HepG2 (cell line): ENCODE data around the gene GMEB1. TPM values are rescaled to one million over a fixed set of nuclear protein-coding genes. Genes with fewer than 3 reads are reported as not detected.
A peak's percentile ranks its signal among the peaks of the same experiment; 100 is the strongest.

ENCODE experiments used
- CC2D1A ChIP-seq: sonication (generic); formaldehyde crosslinking; IDR thresholded peaks from 2 replicates; pipeline ENCODE4 v1.8.1; 2023; ENCODE audit warnings: mild to moderate bottlenecking, missing genetic modification reagents
- EED ChIP-seq: sonication (generic); formaldehyde crosslinking; IDR thresholded peaks from 2 replicates; pipeline ENCODE4 v1.5.0; 2020; ENCODE audit warnings: mild to moderate bottlenecking, missing genetic modification reagents
- GLMP ChIP-seq: sonication (generic); formaldehyde crosslinking; IDR thresholded peaks from 2 replicates; pipeline ENCODE4 v1.9.0; 2021; ENCODE audit warnings: missing genetic modification reagents, mild to moderate bottlenecking, borderline replicate concordance
- HMGA1 ChIP-seq: sonication (generic); formaldehyde crosslinking; conservative IDR thresholded peaks from 2 replicates; pipeline ENCODE4 v1.4.0; 2020; ENCODE audit warnings: missing genetic modification reagents
- HNF4G ChIP-seq, 2 experiments: sonication (generic) in 1 of 2; formaldehyde crosslinking in 1 of 2; IDR thresholded peaks; 2 replicates each; pipeline versions ENCODE4 v1.4.0 to v1.6.1; 2011 to 2020; ENCODE audit warnings: borderline replicate concordance in 2 of 2, low read depth in 2 of 2, mild to moderate bottlenecking in 2 of 2, low read length in 1 of 2, missing genetic modification reagents in 1 of 2, moderate library complexity in 1 of 2
- HOMEZ ChIP-seq: IDR thresholded peaks from 2 replicates; pipeline ENCODE4 v1.6.1; 2016; ENCODE audit warnings: low read depth
- KDM4B ChIP-seq: sonication (generic); formaldehyde crosslinking; IDR thresholded peaks from 2 replicates; pipeline ENCODE4 v1.4.0; 2020; ENCODE audit warnings: missing genetic modification reagents
- MBD4 ChIP-seq: IDR thresholded peaks from 2 replicates; pipeline ENCODE4 v1.6.1; 2012; ENCODE audit warnings: low read length, inconsistent platforms, borderline replicate concordance
- MEF2D ChIP-seq: sonication (generic); formaldehyde crosslinking; IDR thresholded peaks from 2 replicates; pipeline ENCODE4 v1.5.1; 2020; ENCODE audit warnings: mild to moderate bottlenecking, missing genetic modification reagents
- NFATC3 ChIP-seq: sonication (generic); formaldehyde crosslinking; IDR thresholded peaks from 2 replicates; pipeline ENCODE4 v1.5.1; 2020; ENCODE audit warnings: mild to moderate bottlenecking, missing genetic modification reagents
- PLRG1 ChIP-seq: fragments of 450-650 bp; conservative IDR thresholded peaks from 2 replicates; pipeline ENCODE4 v1.6.1; 2016
- THAP11 ChIP-seq: IDR thresholded peaks from 2 replicates; pipeline ENCODE4 v1.6.1; 2016; ENCODE audit warnings: missing biosample characterization, missing genetic modification reagents
- U2AF2 ChIP-seq: fragments of 200-400 bp; formaldehyde crosslinking; IDR thresholded peaks from 2 replicates; pipeline ENCODE4 v1.6.1; 2017; ENCODE audit warnings: low read depth, mild to moderate bottlenecking, low read length
- ZNF251 ChIP-seq: sonication (generic); formaldehyde crosslinking; IDR thresholded peaks from 2 replicates; pipeline ENCODE4 v1.9.0; 2021; ENCODE audit warnings: mild to moderate bottlenecking, missing genetic modification reagents
- ZNF33A ChIP-seq: sonication (generic); formaldehyde crosslinking; IDR thresholded peaks from 2 replicates; pipeline ENCODE4 v1.5.1; 2020; ENCODE audit warnings: missing genetic modification reagents, mild to moderate bottlenecking, moderate library complexity, borderline replicate concordance
- ZNF34 ChIP-seq: sonication (generic); formaldehyde crosslinking; IDR thresholded peaks from 2 replicates; pipeline ENCODE4 v1.4.0; 2020; ENCODE audit warnings: mild to moderate bottlenecking, missing genetic modification reagents, borderline replicate concordance
- ZNF556 ChIP-seq: sonication (generic); formaldehyde crosslinking; IDR thresholded peaks from 2 replicates; pipeline ENCODE4 v1.4.0; 2020; ENCODE audit warnings: mild to moderate bottlenecking, missing genetic modification reagents, borderline replicate concordance
- ZNF597 ChIP-seq: sonication (generic); formaldehyde crosslinking; IDR thresholded peaks from 2 replicates; pipeline ENCODE4 v1.5.0; 2020; ENCODE audit warnings: missing genetic modification reagents
- ZNF598 ChIP-seq: sonication (generic); formaldehyde crosslinking; IDR thresholded peaks from 2 replicates; pipeline ENCODE4 v1.5.1; 2020; ENCODE audit warnings: mild to moderate bottlenecking, missing genetic modification reagents, borderline replicate concordance
- ZNF619 ChIP-seq: sonication (generic); formaldehyde crosslinking; IDR thresholded peaks from 2 replicates; pipeline ENCODE4 v1.4.0; 2020; ENCODE audit warnings: mild to moderate bottlenecking, missing genetic modification reagents
- ZNF674 ChIP-seq: sonication (generic); formaldehyde crosslinking; IDR thresholded peaks from 2 replicates; pipeline ENCODE4 v1.5.0; 2020; ENCODE audit warnings: low read depth, mild to moderate bottlenecking, missing genetic modification reagents
- ZNF772 ChIP-seq: sonication (generic); formaldehyde crosslinking; IDR thresholded peaks from 2 replicates; pipeline ENCODE4 v1.5.0; 2020; ENCODE audit warnings: mild to moderate bottlenecking, missing genetic modification reagents
- ZNF784 ChIP-seq: sonication (generic); formaldehyde crosslinking; IDR thresholded peaks from 2 replicates; pipeline ENCODE4 v1.5.1; 2020; ENCODE audit warnings: missing genetic modification reagents, mild to moderate bottlenecking, borderline replicate concordance
- polyA plus RNA-seq, 8 experiments: library from polyadenylated mRNA; depleted of rRNA in 3 of 8; stranded (reverse) in 7 of 8; unstranded in 1 of 8; fragments of >200 nt; fragmentation: Illumina TruSeq in 4 of 8; extraction: Trizol in 4 of 8; gene quantifications; 2 replicates each; pipeline versions ENCODE4 v1.2.1 to v1.2.3, GENCODE V29; 2011 to 2016; ENCODE audit warnings: low read depth in 4 of 8, missing spikeins in 1 of 8, mixed read lengths in 1 of 8; ENCODE audit not compliant: insufficient read depth in 1 of 8
- total RNA-seq, 5 experiments: library from RNA; depleted of rRNA; stranded (reverse); fragments of >200 nt; fragmentation: Illumina TruSeq; extraction: Trizol; gene quantifications; 2 replicates each; pipeline ENCODE4 v1.2.3, GENCODE V29; 2016; ENCODE audit warnings: low read depth in 1 of 5
- TF ChIP-seq, protein P1 (sequence below): sonication (generic); IDR thresholded peaks from 2 replicates; pipeline ENCODE4 v1.6.1; 2016; ENCODE audit warnings: low read depth, borderline replicate concordance

Gene GMEB1
- total and polyA plus RNA-seq, 2 of the 13 experiments (the other 11 are each of a cell fraction or from before 2014, with no cell fraction given): 3.0 to 6.0 TPM

DNA sequence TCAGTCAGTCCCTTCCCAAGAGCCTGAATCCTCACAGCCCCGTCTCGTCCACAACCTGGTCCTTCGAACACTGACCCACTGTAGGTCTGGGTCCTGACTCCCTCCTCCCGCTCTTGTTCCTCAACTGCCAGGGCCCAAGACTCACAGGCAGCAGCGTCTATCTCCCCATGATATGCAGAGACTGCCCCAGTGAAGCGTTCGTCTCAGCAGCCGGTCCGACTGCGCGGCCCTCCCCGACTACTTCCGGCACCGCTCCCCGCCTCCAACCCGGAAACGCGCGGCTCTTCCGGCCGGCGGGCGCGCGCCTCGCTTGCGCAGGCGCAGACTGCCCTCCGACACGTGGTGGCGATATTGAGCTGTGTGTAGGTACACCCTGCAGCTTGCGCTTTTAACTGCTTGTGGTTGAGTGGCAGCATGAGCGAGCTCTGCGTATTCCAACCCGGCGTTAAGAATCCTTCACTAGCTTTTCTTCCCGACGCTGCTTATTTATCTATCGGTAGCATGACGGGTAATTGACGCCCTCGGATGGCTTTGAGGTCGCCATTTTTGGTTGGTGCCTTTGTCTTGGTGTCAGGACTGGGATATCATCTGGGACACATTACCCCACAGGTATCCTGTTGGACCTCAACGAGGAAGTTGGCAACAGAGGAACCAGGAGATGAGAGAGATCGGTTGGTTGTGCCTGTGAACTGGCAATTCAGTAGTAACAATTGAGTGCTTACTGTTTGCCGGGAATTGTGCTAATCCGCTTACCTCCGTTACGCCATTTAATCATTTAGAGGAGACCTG lies 25.5 kb upstream of the GMEB1 start, which contains the start of gene TAF12 (continued):
- TF ChIP-seq HNF4G (IDR thresholded peaks at IDR 0.05; ENCODE audit: borderline replicate concordance, low read depth, low read length): peak; percentile 7; the same call in 1 of the 2 replicates
- TF ChIP-seq HNF4G (CRISPR knock-in tag; IDR thresholded peaks at IDR 0.05; ENCODE audit: borderline replicate concordance, low read depth): peak; percentile 72; the same call in 1 of the 2 replicates
- no peak for TF ChIP-seq CC2D1A (CRISPR knock-in tag)
- no peak for TF ChIP-seq GLMP
- TF ChIP-seq THAP11: peak; percentile 92
- TF ChIP-seq HMGA1 (CRISPR knock-in tag): no peak
- no peak for TF ChIP-seq ZNF619 (CRISPR knock-in tag)
- TF ChIP-seq ZNF33A (CRISPR knock-in tag): no peak
- no peak for TF ChIP-seq ZNF34 (CRISPR knock-in tag)
- TF ChIP-seq ZNF556 (CRISPR knock-in tag): peak; percentile 87; the same call in 1 of the 2 replicates
- peak; percentile 63; the same call in 1 of the 2 replicates for TF ChIP-seq KDM4B (CRISPR knock-in tag)
- TF ChIP-seq EED (CRISPR knock-in tag): peak; percentile 81; the same call in 1 of the 2 replicates
- no peak for TF ChIP-seq MBD4
- no peak for TF ChIP-seq ZNF674 (CRISPR knock-in tag)
- TF ChIP-seq HOMEZ (CRISPR knock-in tag): 0 out of 2 replicates have a peak, but pooled peaks have one; percentile 25
- TF ChIP-seq MEF2D (CRISPR knock-in tag): no peak; the same call in 1 of the 2 replicates
- no peak for TF ChIP-seq ZNF251 (CRISPR knock-in tag)
- no peak for TF ChIP-seq PLRG1
- TF ChIP-seq, protein P1, sequence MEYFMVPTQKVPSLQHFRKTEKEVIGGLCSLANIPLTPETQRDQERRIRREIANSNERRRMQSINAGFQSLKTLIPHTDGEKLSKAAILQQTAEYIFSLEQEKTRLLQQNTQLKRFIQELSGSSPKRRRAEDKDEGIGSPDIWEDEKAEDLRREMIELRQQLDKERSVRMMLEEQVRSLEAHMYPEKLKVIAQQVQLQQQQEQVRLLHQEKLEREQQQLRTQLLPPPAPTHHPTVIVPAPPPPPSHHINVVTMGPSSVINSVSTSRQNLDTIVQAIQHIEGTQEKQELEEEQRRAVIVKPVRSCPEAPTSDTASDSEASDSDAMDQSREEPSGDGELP: peak; percentile 19; the same call in 1 of the 2 replicates
- TF ChIP-seq U2AF2: no peak
- TF ChIP-seq ZNF597 (CRISPR knock-in tag): no peak
- TF ChIP-seq NFATC3 (CRISPR knock-in tag): no peak; the same call in 1 of the 2 replicates
- peak; percentile 92; the same call in 1 of the 2 replicates for TF ChIP-seq ZNF598 (CRISPR knock-in tag)
- no peak for TF ChIP-seq ZNF784
- peak; percentile 87 for TF ChIP-seq ZNF772
